Skeletal muscle satellite cell (primary cell): ENCODE results near the gene ESR1.
"Not testable (repeated sequence)": the region's sequence is repeated elsewhere in the genome, so short reads cannot be mapped to it uniquely, and the experiment has no call there.

Experiments
- H3K27me3 ChIP-seq: 2 replicates; pipeline ENCODE4 v1.7.0; 2013; ENCODE audit warnings: low read length; ENCODE audit not compliant: control insufficient read depth, insufficient read depth
- H3K36me3 ChIP-seq: 2 replicates; pipeline ENCODE4 v1.7.0; 2013; ENCODE audit warnings: mild to moderate bottlenecking, control low read depth, low read length; ENCODE audit not compliant: insufficient read depth
- H3K4me1 ChIP-seq: 2 replicates; pipeline ENCODE4 v1.7.0; 2013; ENCODE audit warnings: low read length; ENCODE audit not compliant: control insufficient read depth, insufficient read depth
- H3K4me2 ChIP-seq: 2 replicates; pipeline ENCODE4 v1.7.0; 2013; ENCODE audit warnings: mild to moderate bottlenecking, low read length
- H3K4me3 ChIP-seq: 2 replicates; pipeline ENCODE4 v1.7.0; 2013; ENCODE audit warnings: low read length
- H3K9ac ChIP-seq: 2 replicates; pipeline ENCODE4 v1.7.0; 2013; ENCODE audit warnings: mild to moderate bottlenecking, low read depth, low read length, moderate library complexity
- H3K9me3 ChIP-seq: replicated peaks from 2 replicates; pipeline ENCODE4 v1.7.0; 2013; ENCODE audit warnings: mild to moderate bottlenecking, control low read depth, low read length

The ESR1 gene

GRCh38 chr6:152122434-152122833, 315.0 kb downstream of the ESR1 start:
- no peak overlapping the region for H3K4me2 ChIP-seq
- no peak overlapping the region for H3K9ac ChIP-seq
- no peak overlapping the region for H3K4me3 ChIP-seq
- no peaks in the 10 kb centered on the region for H3K9me3 ChIP-seq
- no peaks in the 10 kb centered on the region for H3K27me3 ChIP-seq
- peaks cover 22% of the 10 kb centered on the region for H3K36me3 ChIP-seq
- peaks cover 7% of the 10 kb centered on the region for H3K4me1 ChIP-seq

DNA sequence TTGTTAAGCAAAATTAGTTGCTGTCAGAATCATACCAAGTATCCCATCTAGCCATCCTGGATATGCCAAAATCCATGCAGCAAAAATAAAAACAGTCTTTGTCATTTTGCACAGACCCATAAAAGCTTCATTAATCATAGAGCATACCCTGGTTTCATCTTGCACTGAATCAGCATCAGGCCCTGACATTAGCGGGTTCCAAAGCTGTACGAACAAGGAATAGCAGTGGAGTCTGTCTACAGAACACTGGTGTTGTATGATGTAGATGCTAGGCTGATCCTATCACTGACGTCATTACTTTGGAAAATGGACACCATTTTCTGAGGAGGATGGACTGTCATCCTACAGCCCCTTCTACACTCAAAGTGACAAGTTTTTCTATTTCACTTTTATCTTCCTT, 315.6 kb downstream of the ESR1 start:
- Histone ChIP-seq H3K4me3 (no peak overlapping the region), H3K9ac (no peak overlapping the region), H3K9me3 (no peaks in the 10 kb centered on the region), H3K36me3 (peaks cover 24% of the 10 kb centered on the region), H3K27me3 (no peaks in the 10 kb centered on the region), H3K4me1 (peaks cover 5% of the 10 kb centered on the region), H3K4me2 (no peak overlapping the region)

DNA sequence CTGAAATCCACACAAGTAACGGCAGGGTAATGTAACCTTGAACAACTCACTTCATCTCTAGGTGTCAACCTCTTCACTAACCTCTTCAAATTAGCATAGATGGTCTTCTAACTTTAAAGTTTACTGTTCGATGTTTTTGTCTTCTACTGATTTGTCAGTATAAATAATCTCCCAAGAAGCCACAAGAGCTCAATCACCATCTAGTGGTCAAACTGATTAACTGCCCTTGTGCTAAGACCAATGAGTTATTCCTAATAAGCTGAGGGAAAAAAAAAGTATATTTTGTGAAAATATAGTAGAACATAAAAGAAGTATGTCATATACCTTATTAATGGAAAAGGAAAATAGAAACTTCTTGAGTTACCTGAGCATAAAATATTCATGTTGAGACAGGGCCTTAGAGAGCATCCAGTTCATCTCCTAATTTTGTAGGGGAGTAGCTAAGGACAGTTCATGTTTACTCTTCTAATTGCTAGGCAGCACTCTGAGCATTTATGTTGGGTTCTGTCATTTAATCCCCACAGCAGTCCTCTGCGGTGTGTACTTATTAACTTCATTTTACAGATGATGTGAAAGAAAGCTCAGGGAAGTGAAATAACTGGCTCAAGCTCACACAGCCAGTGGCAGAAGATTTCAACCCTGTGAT, 317.1 kb downstream of the ESR1 start:
- no peak overlapping the region for H3K9ac ChIP-seq
- peaks cover 35% of the 10 kb centered on the region for H3K36me3 ChIP-seq
- no peak overlapping the region for H3K4me2 ChIP-seq
- H3K4me1 ChIP-seq, result peaks cover 7% of the 10 kb centered on the region
- no peaks in the 10 kb centered on the region for H3K27me3 ChIP-seq
- H3K9me3 ChIP-seq, result no peaks in the 10 kb centered on the region
- H3K4me3 ChIP-seq, result no peak overlapping the region

DNA sequence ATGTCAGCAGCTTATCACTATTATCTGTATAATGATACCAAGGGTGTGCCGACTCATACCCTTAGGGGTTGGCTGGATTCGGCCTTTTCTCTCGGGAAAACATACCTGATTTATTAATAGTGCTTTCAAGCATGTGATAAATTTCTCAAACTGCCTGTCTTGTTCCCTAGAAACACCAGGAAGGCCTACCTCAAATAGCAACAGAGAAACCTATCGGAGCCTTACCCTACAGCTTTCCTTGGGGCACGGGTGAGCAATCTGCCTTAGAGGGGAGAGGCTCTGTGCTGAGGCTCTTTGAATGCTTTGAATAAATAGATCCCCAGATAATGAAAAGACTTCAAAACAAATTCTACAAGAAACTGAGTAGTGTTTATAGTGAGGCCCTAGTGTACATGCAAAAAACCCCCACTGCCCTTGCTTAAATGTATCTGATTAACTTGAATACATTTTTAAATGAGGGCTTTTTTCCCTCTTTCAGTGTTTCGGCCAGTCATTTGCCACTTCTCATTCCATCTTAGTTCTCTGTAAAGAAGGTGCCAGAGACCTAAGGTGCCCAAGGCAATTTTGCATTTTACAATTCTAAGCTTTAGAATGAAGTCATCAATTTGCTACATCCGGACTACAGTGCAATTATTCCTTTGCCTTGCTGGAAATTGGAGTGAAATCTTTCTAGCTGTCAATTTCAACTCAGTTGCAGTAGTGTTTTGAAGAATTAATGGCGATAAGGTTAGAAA, 320.1 kb downstream of the ESR1 start:
- Histone ChIP-seq H3K4me3 (no peak overlapping the region), H3K4me1 (peaks cover 20% of the 10 kb centered on the region), H3K4me2 (no peak overlapping the region), H3K27me3 (no peaks in the 10 kb centered on the region), H3K9ac (no peak overlapping the region), H3K9me3 (no peaks in the 10 kb centered on the region), H3K36me3 (peaks cover 33% of the 10 kb centered on the region)

GRCh38 chr6:152129691-152130151, 322.2 kb downstream of the ESR1 start:
- peak overlapping the region; percentile 44 for H3K4me2 ChIP-seq
- H3K4me3 ChIP-seq, result peak overlapping the region; percentile 11
- peaks cover 45% of the 10 kb centered on the region for H3K36me3 ChIP-seq
- no peaks in the 10 kb centered on the region for H3K27me3 ChIP-seq
- no peaks in the 10 kb centered on the region for H3K9me3 ChIP-seq
- peak overlapping the region; percentile 13 for H3K9ac ChIP-seq
- peaks cover 15% of the 10 kb centered on the region for H3K4me1 ChIP-seq

DNA sequence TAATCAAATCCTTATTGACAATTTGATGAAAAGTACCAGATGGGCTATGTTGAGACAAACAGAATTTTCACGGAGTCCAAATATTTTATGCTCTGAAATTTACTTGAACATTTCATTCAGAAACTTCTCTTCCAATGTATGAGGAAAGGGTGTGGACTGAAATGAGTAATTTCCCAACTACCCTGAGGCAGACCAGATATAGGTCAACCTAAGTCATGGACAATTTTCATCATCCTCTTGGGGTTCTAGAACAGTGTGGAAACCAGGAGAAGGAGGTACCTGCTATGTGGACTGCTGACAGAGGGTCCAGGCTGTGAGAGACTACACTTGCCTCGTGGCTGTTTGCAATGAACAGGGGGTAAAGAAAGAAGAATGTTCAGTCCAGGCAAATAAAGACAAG, 323.0 kb downstream of the ESR1 start:
- Histone ChIP-seq H3K9me3 (no peaks in the 10 kb centered on the region), H3K27me3 (no peaks in the 10 kb centered on the region), H3K4me1 (peaks cover 15% of the 10 kb centered on the region), H3K4me3 (peak overlapping the region; percentile 11), H3K4me2 (peak overlapping the region; percentile 44), H3K36me3 (peaks cover 48% of the 10 kb centered on the region), H3K9ac (peak overlapping the region; percentile 13)

GRCh38 chr6:152135755-152136448, 328.4 kb downstream of the ESR1 start:
- H3K4me2 ChIP-seq, result no peak overlapping the region
- peaks cover 63% of the 10 kb centered on the region for H3K36me3 ChIP-seq
- H3K9me3 ChIP-seq, result no peaks in the 10 kb centered on the region
- H3K9ac ChIP-seq, result no peak overlapping the region
- H3K4me1 ChIP-seq, result no peaks in the 10 kb centered on the region
- H3K27me3 ChIP-seq, result no peaks in the 10 kb centered on the region
- H3K4me3 ChIP-seq, result no peak overlapping the region

DNA sequence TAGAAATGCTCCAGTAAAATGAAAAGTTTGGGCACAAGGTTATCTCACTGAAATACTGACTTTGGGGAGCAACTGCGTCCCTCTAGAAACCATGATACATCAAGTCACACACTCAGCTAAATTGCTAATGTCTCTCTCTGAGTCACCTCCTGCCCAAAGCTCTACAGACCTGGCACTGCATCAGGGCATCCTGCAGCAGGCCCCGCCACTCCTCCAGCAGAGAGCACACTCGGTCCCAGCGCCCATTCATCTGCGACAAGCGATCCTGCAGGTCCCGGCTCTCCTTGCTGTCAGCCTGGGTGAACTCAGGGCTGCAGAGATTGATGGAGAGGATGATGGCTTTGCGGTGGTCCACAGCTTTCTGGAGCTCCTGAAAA, 329.0 kb downstream of the ESR1 start:
- no peak overlapping the region for H3K9ac ChIP-seq
- no peaks in the 10 kb centered on the region for H3K27me3 ChIP-seq
- H3K4me1 ChIP-seq, result no peaks in the 10 kb centered on the region
- no peak overlapping the region for H3K4me2 ChIP-seq
- peaks cover 65% of the 10 kb centered on the region for H3K36me3 ChIP-seq
- no peak overlapping the region for H3K4me3 ChIP-seq
- no peaks in the 10 kb centered on the region for H3K9me3 ChIP-seq

DNA sequence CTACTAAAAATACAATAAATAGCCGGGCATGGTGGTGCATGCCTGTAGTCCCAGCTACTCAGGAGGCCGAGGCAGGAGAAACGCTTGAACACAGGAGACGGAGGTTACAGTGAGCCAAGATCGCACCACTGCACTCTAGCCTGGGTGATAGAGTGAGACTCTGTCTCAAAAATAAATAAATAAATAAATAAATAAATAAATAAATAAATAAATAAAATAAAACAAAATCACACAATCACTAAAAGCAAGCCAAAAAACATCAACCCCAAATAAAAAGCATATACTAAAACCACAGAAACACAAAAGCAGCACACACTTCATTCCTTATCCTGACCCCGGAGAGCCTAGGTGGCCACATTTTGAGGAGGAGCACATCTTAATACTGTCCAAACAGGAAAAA, 330.9 kb downstream of the ESR1 start:
- not testable (repeated sequence) for H3K9me3 ChIP-seq, H3K4me2 ChIP-seq, H3K4me3 ChIP-seq, H3K4me1 ChIP-seq, H3K9ac ChIP-seq, H3K27me3 ChIP-seq
- peaks cover 58% of the 10 kb centered on the region for H3K36me3 ChIP-seq

DNA sequence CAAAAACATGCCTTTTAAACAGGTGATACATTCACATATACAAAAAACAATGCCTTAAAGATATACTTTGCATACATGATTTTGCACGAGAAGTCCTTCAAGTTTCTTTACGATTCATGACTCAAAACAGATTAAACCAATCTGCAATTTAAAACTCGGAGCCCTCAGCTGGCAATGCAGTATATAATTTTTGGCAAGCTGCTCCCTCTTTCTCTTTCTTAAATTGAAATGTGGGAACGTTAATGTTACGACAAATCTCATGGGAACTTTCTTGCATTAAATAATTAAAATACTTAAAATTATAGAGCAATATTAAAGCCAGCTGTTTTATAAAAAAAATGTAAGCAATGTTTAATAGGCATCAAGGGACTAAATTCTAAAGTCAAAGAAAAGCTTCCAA, 334.6 kb downstream of the ESR1 start:
- Histone ChIP-seq H3K36me3 (peaks cover 49% of the 10 kb centered on the region), H3K27me3 (no peaks in the 10 kb centered on the region), H3K4me3 (no peak overlapping the region), H3K9me3 (no peaks in the 10 kb centered on the region), H3K4me2 (no peak overlapping the region), H3K4me1 (peaks cover 7% of the 10 kb centered on the region), H3K9ac (no peak overlapping the region)

GRCh38 chr6:152143359-152143758, 335.9 kb downstream of the ESR1 start:
- Histone ChIP-seq H3K4me3 (no peak overlapping the region), H3K4me1 (peaks cover 8% of the 10 kb centered on the region), H3K9me3 (no peaks in the 10 kb centered on the region), H3K4me2 (no peak overlapping the region), H3K27me3 (no peaks in the 10 kb centered on the region), H3K9ac (no peak overlapping the region), H3K36me3 (peaks cover 51% of the 10 kb centered on the region)
